Activated CD8-positive, alpha-beta memory T cell treated with anti-CD3 and anti-CD28 coated beads for 36 hours (primary cell): Measurements from ENCODE around the gene PABPN1L. TPM values are rescaled to one million over a fixed set of nuclear protein-coding genes. Genes with fewer than 3 reads are reported as not detected.
"Not testable (repeated sequence)": the region's sequence is repeated elsewhere in the genome, so short reads cannot be mapped to it uniquely, and the experiment has no call there.

Experiments used
- CTCF ChIA-PET: fragments of 350-600 bp; sonication (Branson Sonifier 250); formaldehyde crosslinking; loops from one replicate; lab custom pipeline; 2021; ENCODE audit warnings: antibody characterized with exemption; lab: Charles Lee
- POLR2A ChIA-PET: fragments of 350-600 bp; sonication (Branson Sonifier 250); formaldehyde crosslinking; loops from one replicate; lab custom pipeline; 2021; ENCODE audit warnings: antibody characterized with exemption; lab: Charles Lee
- total RNA-seq, 2 experiments: library from RNA; stranded (reverse); gene quantifications; one replicate each; pipeline ENCODE4 v1.2.3, GENCODE V29; 2021

Gene PABPN1L
- total RNA-seq, 2 experiments from 2014 or later, result not detected

- ChIA-PET POLR2A (no interaction called here), CTCF (no interaction called here)
These were observed 36.8 kb upstream of the PABPN1L start for GRCh38 chr16:88903267-88903666.

DNA sequence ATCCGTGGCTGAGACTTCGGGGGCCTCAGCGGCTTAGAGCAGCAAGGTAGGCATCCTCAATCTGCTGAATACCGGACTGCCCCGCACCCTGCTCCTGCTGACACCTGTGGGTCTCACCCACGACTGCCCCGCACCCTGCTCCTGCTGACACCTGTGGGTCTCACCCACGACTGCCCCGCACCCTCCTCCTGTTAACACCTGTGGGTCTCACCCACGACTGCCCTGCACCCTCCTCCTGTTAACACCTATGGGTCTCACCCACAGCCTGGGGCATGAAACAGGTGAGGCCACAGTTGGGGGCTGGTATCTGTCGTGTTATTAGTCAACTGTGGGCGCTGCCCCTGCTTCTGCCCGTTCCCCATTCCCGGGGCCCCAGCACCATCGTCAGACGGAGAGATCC lies 36.3 kb upstream of the PABPN1L start:
- POLR2A ChIA-PET, result no interaction called here
- CTCF ChIA-PET, result no interaction called here

DNA sequence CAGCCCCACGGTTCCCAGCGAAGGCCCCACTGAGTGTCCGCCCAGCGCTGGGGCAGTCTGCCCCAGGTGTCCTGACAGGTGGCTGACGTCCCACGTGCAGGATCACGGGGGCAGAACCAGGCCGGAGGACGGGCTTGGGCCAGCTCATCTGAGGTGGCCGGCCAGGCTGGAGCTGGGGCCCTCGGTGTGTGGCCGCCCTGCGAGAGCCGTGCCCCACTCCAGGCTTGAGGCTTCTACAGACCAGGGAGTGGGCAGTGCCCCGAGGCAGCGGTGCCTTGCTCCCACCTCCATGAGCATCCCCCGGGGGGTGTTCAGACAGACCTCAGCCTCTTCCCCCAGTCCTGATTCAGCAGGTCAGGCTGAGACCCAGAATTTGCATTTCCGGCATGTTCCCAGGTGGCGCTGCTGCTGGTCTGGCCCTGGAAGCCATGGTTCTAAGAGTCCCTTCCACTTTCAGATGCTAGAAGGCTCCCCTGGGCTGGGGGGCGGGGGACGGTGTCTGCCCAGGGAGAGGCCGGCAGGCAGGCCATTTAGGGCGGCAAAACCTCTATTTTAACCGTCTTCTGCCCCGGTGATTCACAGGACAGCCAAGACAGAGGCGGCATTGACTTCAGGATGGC lies 35.4 kb upstream of the PABPN1L start:
- ChIA-PET POLR2A (no interaction called here), CTCF (interaction anchor here (0.6 kb wide), 1 partner anchor 19 kb away, joined by 3 read pairs; no protein-coding TSS in a partner anchor)

GRCh38 chr16:88900662-88901052 lies 34.2 kb upstream of the PABPN1L start:
- POLR2A ChIA-PET, result no interaction called here

DNA sequence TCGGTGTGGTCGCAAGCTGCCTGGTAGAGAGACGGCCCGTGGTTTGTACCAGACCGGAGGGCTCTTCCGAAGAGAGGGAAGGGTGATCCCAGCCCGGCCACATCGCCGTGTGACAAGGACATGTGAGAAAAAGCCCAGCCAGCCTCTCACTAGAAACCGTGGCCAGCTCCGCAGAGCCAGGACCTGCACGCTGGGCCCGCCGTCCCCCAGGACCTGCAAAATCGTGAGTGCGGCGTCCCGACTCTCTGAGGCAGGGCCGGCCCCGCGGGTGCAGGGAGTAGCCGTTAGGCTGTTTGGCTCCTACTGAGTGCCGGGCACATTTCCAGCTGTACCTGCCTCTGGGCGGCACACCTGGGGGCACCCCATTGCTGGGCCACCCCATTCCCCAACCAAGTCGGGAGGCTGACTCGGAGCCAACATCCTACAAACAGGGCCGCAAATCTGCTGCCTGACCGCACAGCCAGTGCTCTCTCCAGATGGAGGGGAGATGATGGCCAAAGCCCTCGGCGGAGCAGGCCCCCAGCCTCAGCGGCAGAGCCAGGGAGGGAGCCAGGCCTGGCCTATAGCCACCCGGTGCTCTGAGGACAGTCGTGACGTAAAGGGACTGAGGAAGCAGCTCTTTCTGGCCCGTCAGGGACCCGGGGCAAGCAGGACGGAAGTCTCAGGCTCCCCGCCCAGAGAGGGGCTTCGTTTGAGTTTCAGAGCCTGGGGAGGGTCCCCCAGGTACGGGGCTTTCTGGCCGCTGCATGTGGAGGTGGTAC lies 33.6 kb upstream of the PABPN1L start:
- ChIA-PET POLR2A (no interaction called here), CTCF (no interaction called here)

More at GRCh38 chr16:88900662-88901052, 34.2 kb upstream of the PABPN1L start:
- CTCF ChIA-PET, result no interaction called here

DNA sequence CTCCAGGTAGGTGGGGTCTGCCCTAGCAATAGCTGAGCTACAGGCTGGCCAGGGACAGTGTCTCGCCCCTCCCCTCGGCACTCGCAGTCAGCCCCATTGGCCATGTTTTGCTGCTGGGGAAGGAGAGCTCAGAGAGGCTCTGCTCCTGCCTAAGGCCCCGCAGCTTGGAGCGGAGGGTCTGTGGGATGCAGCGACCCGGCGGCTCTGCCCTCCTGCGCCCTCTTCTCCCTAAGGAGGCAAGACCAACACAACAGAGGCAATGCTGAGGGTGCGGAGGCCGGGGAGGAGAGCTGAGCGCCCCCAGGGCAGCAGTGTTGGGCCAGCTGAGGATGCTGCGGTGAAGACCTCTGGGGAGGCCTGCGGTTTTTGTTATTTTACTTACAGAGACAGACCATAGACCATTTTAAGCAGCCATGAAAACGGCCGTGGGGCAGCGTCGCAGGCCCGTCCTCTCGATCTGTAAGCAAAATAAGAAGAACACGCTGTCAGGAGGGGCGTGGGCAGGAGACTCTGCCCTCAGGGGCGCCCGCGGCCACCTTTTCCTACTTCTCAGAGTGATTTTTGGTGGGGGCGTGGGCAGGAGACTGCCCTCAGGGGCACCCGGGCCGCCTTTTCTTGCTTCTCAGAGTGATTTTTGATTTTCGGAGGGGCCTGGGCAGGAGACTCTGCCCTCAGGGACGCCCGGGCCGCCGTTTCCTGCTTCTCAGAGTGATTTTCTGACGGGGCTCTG lies 31.4 kb upstream of the PABPN1L start:
- POLR2A ChIA-PET, result no interaction called here
- CTCF ChIA-PET, result no interaction called here

DNA sequence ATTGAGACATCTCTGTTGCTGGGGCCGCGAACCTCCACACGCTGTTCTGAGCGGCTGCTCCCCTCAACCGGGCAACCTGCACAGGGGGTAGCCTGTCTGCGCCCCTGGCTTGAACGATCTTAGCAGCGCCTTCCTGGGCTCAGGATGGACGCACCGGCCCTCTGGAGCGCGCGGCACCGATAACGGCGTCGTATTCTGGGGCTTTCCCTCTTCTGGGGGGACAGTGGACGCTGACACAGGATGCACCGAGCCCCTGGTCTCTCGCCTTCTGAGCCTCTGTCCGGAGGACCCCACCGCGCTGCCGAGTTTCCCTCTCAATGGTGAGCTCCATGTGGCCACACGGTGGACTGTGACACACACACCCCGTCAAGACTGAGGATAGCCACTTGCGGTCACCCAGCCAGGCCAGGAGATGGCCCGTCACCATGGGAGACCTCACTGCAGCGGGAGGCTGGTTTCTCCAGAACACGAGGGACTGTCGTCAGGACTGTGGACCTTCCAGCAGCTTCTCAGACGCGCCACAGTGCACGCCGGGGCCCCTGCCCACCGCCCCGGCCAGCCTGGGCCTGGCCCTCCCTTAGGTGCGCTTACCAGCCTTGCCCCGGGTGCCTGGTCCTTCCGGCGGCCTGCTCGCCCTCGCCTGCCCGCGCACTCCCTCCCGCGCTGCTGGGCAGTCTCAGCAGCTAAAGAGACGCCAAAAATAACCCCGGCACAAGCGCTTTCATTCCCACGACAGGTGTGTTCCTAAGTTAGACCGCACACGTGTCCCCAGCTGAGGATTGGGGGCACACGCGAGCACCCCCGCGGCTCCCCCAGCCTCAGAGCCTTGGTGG lies 30.0 kb upstream of the PABPN1L start:
- CTCF ChIA-PET, result no interaction called here
- POLR2A ChIA-PET, result no interaction called here

DNA sequence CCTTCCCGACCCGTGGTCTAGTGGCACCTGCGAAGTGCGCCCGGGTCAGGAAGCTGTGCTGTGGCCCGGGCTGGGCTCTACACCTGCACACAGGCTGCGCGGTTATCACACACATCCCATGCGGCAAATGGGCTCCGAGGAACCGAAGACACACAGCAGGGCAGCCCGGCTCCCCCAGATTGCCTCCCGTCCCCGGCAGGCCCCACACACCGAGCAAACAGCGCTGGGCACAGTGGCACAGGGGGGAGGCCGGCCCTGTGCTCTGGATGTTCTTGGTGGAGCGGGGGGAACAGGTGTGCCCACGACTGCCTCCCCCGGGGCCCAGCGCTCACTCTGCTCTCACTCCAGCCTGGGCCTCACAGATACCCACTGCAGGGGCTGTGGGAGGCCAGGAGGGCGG lies 28.9 kb upstream of the PABPN1L start:
- ChIA-PET POLR2A (no interaction called here), CTCF (no interaction called here)

DNA sequence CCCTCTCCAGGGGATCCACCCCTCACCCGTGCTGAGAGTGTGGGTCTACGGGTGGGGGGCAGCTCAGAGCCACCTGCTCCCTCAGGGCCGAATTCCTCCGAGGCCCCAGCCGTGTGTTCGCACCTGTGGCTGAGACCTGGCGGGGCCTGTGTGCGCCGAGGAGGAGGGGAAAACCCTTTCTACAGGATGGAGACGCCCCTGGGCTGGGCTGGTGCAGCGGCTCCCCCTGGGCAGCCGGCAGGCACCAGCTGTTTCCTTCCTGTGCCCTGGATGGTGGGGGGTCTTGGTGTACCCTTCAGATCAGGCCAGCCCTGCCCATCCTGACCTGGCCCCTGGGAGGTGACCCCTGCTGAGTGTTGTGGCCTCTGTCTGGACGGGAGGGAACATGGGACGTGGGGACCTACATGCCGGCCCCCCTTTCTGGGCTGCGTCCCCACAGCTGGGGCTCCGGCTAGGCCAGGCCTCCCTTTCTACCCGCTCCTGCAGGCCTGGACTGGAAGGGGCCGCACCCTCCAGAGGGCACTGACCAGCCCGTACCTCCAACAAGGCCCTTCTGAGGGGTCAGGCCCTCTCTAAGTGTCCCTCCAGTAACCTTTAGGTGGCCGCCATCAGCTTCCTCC lies 28.3 kb upstream of the PABPN1L start:
- ChIA-PET POLR2A (no interaction called here), CTCF (no interaction called here)

DNA sequence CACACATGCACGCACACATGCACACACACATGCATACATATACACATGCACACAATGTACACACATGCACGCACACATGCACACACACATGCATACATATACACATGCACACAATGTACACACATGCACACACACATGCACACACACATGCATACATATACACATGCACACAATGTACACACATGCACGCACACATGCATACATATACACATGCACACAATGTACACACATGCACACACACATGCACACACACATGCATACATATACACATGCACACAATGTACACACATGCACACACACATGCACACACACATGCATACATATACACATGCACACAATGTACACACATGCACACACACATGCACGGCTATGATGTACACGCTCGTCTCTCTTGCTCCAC lies 27.8 kb upstream of the PABPN1L start:
- CTCF ChIA-PET, POLR2A ChIA-PET: not testable (repeated sequence)

- ChIA-PET POLR2A (no interaction called here), CTCF (no interaction called here)
These were observed 26.9 kb upstream of the PABPN1L start for GRCh38 chr16:88893127-88893968.

DNA sequence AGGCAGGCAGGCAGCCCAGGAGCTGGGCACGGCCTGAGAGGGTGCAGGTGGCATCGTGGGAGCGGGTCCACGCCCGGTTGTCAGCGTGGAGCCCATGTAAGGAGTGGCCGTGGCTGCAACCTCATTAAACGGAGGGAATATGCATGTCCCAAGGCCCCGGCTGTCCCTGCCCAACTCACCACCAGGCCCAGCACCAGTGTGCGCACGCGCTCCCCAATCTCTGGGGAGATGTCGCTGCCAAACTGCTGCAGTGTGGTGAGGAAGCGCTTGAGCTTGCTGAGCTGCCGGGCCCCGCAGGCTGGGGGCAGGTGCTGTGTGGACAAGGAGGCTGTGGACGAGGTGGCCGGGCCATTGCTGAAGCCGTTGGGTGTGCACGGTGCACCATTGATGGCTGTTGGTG lies 25.6 kb upstream of the PABPN1L start:
- CTCF ChIA-PET, result no interaction called here
- POLR2A ChIA-PET, result no interaction called here

DNA sequence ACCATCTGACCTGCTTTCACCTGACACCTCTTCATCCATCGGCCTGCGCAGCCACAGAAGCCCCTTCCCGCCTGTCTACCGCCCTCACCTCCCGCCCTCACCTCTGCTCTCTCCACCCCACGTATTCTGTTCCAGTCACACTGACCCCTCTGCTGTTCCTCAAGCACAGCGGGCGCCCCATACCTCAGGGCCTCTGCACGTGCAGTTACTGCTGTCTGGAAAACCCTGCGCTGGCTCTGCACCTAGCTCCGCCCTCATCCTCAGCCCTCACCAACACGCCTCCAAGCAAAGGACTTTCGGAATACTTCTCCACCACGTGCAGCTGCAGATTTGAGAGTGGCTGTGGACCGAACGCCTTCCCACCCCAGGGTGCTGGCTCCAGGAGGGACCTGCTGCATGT lies 24.6 kb upstream of the PABPN1L start:
- ChIA-PET CTCF (no interaction called here), POLR2A (no interaction called here)

- CTCF ChIA-PET, POLR2A ChIA-PET: not testable (repeated sequence)
These were observed 23.4 kb upstream of the PABPN1L start for GRCh38 chr16:88889702-88890352.

DNA sequence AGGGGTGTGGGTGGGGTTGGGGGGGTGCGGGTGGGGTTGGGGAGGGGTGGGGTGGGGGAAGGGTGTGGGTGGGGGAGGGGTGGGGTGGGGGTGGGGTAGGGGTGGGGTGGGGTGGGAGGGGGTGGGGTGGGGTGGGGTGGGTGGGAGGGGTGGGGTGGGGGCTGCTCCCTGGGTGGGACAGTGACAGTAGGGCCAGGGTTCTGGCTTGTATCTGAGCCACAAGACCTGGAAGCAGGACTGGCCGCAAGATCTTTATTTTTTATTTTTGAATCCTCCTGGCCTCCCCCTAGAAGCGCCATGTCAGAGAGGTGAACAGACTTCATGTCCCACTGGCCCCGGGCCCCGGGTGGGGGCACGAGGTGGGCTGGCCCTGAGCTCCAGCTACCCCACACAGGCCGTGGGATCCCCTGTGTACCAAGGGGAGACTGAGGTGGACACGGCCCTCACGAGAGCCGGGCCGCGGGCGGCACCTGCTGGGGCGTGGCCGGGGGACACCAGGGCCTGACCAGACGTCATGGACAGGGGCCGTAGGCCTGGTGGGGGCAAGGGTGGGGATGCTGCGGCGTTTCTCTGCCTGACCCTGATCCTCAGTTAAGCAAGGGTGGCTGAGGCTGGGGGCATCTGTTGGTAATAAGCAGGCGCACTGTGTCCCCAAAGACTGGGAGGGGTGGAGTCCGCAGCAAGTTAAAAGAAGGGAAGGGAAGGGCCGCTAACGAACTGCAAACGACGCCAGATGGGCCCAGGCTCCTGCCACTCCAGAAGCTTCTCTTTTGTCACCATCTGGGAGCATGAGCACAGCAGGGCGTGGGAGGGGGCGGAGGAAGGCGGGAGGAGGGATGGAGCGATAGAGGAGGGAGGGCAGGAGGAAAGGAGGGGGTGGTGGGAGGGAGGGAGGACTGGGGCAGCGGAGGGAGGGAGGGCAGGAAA lies 22.3 kb upstream of the PABPN1L start:
- POLR2A ChIA-PET, result no interaction called here

GRCh38 chr16:88888057-88888456 lies 21.6 kb upstream of the PABPN1L start:
- CTCF ChIA-PET, result no interaction called here
- POLR2A ChIA-PET, result interaction anchor here (0.5 kb wide), 1 partner anchor 498 kb away, joined by 3 read pairs; no protein-coding TSS in a partner anchor

More for the DNA sequence above, 22.3 kb upstream of the PABPN1L start:
- CTCF ChIA-PET, result no interaction called here
